Omental fat pad (tissue), 4 donors: Measurements from ENCODE around the gene MUC12. TPM values are rescaled to one million over a fixed set of nuclear protein-coding genes. Genes with fewer than 3 reads are reported as not detected.
"Not testable (repeated sequence)": the region's sequence is repeated elsewhere in the genome, so short reads cannot be mapped to it uniquely, and the experiment has no call there.

Experiments
- ATAC-seq: fragments of 150-250 bp; one replicate; pipeline ENCODE4 v1.9.1; 2016; ENCODE audit warnings: mild to moderate bottlenecking, moderate library complexity; ENCODE audit not compliant: low FRiP score
- DNase-seq: peaks from one replicate; pipeline ENCODE4 v3.0.0-alpha.2; 2019; ENCODE audit warnings: low spot score
- CTCF ChIP-seq, 3 donors: fragments of 450-650 bp; IDR thresholded peaks; one replicate each; pipeline ENCODE4 v1.5.1; 2016 to 2017; ENCODE audit warnings: antibody characterized with exemption in 3 of 3, mild to moderate bottlenecking in 3 of 3, moderate library complexity in 2 of 3
- total RNA-seq, 4 donors: library from RNA; depleted of rRNA; stranded (reverse); fragments of >200 nt; gene quantifications; one replicate each; pipeline ENCODE4 v1.1.0, GENCODE V29; 2016

MUC12 gene
- total RNA-seq = 1 to 10 TPM in 1 of 4 donors, not detected in 3; 2.4 TPM

DNA sequence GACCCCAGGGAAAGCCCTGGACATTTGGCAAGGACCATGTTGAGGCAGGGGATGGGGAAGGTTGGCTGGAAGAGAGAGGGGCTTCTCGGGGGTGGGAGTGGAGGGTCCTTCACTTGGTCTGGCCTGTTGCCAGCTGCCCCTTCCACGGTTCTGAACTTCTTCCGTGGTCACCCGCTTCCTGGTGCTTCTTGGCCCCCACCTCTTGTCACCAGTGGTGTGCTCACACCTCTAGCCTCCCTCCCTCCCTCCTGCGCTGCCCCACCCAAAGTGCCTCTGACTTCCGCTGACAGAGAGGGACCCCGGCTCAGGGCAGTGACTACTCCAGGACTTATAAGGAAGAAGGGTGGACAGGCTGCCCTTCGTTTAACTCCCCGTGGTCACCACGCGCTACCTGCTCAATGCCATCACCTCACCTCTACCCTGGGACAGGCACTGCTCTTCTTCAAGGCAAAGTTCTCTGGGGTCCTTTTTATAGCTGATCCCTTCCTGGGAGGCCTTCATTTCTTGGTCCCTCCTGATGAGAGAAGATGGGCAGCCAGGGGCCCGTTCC, at the start of gene MUC12:
MUC12 (plus strand) TSS at position 500 of the 550 bp plus-strand sequence. CDS start 58 bp downstream, outside the sequence.
- no peak for TF ChIP-seq CTCF (IDR thresholded peaks at IDR 0.05)
- DNase-seq = no peak
- ATAC-seq = no peak

- not testable (repeated sequence) for ATAC-seq, DNase-seq
Measured at GRCh38 chr7:100919779-100920437, 49.5 kb upstream of the MUC12 start.

- no peak for ATAC-seq
- TF ChIP-seq CTCF (IDR thresholded peaks at IDR 0.05) = no peak
Measured at GRCh38 chr7:100921039-100921438, 48.3 kb upstream of the MUC12 start.

GRCh38 chr7:100923616-100924015, 45.7 kb upstream of the MUC12 start:
- DNase-seq, ATAC-seq: not testable (repeated sequence)

More at GRCh38 chr7:100921039-100921438, 48.3 kb upstream of the MUC12 start:
- no peak for DNase-seq

GRCh38 chr7:100929808-100930174, 39.6 kb upstream of the MUC12 start:
- no peak for ATAC-seq
- DNase-seq = no peak
- no peak for TF ChIP-seq CTCF (IDR thresholded peaks at IDR 0.05)

DNA sequence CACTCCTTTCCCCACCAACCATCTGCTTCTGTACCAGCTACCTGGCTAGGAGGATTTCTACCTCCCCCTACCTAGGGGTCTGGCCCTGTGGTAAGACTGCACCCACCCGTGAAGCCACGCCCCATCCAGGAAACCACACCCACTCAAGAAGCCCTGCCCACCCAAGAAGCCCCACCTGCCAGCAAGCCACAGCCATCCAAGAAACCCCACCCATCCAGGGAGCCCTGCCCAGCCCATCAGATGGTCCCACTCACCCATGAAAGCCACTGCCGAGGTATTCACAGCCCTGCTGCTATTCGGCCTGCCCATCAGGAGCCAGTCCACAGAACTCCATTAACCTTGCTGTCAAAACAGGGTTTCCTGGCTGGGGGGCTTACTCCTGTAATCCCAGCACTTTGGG, 35.6 kb upstream of the MUC12 start:
- no peak for ATAC-seq
- no peak for DNase-seq
- TF ChIP-seq CTCF (IDR thresholded peaks at IDR 0.05) = no peak

- ATAC-seq, DNase-seq: not testable (repeated sequence)
Measured at GRCh38 chr7:100935381-100935780, 34.0 kb upstream of the MUC12 start.

DNA sequence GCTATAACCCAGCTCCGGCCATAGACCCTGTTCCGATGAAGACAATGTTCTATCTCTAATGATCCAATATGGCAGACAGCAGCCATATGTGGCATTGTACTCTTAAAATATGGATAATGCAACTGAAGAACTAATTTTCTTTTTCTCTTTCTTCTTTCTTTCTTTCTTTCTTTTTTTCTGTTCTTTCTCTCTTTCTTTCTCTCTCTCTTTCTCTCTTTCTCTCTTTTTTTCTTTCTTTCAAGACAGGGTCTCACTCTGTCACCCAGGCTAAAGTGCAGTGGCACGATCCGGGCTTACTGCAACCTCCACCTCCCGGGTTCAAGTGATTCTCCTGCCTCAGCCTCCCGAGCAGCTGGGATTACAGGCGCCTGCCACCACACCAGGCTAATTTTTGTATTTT, 33.2 kb upstream of the MUC12 start:
- not testable (repeated sequence) for DNase-seq, ATAC-seq

DNA sequence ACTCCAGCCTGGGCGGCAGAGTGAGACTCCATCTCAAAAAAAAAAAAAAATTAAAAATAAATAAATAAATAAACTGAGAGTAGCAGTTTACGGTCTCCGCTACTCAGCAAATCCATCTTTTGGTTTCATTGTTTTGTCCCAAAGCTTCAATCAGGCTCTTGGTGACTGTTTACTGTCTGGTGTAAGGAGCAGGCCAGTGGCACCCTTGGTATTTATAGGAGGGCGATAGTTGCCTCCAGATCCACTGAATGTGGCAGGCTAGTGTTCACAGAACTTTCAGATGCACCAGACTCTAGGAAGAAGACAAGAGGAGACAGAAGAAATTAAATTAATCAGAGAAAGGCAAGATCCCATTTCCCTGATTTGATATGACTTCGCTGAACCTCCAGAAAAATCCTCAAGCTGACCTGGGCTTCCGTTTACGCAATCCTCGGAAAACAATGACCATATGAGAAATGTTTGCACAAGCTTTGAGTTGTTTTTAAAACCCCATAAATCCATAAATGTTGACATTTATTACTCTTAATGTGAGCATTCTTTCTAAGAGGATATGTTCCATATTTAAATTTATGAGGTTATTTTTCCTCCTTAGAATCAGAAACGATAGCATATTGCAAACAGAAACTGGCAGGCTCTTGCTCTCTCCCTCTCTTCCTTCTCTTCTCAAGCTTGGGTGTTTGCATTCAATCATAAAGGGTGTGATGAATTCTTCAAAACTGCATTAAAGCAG, 27.2 kb upstream of the MUC12 start:
- TF ChIP-seq CTCF (IDR thresholded peaks at IDR 0.05) = no peak
- ATAC-seq = no peak

More for the DNA sequence above, 27.2 kb upstream of the MUC12 start:
- DNase-seq = no peak
